Panc1 (cell line): ENCODE data around the gene TNFAIP8L3. TPM values are rescaled to one million over a fixed set of nuclear protein-coding genes. Genes with fewer than 3 reads are reported as not detected.
"Not testable (repeated sequence)": the region's sequence is repeated elsewhere in the genome, so short reads cannot be mapped to it uniquely, and the experiment has no call there.

Experiments
- ATAC-seq: fragments of 200-7000 bp; cut with Tn5 transposase; 2 replicates; pipeline ENCODE4 v1.9.1; 2020; ENCODE audit warnings: mild to moderate bottlenecking, moderate library complexity
- BruUV-seq: library from RNA; stranded (reverse); fragments of 400-500 nt; replicated peaks from 2 replicates; lab custom pipeline; 2021; lab: Mats Ljungman, UMichigan
- CTCF ChIA-PET: fragments of 300-600 bp; sonication (Branson Sonifier 250); formaldehyde crosslinking; loops from one replicate; lab custom pipeline; 2022; ENCODE audit warnings: antibody characterized with exemption; lab: Charles Lee
- POLR2A ChIA-PET: fragments of 300-600 bp; sonication (Branson Sonifier 250); formaldehyde crosslinking; loops from one replicate; lab custom pipeline; 2022; ENCODE audit warnings: antibody characterized with exemption; lab: Charles Lee
- DNase-seq: peaks from one replicate; pipeline ENCODE4 v3.0.0-alpha.2; 2010; ENCODE audit warnings: low read depth, low spot score
- H3K27ac ChIP-seq: 2 replicates; pipeline ENCODE4 v1.5.1; 2011; ENCODE audit warnings: mild to moderate bottlenecking, low read length, inconsistent platforms
- H3K27me3 ChIP-seq: fragments of 200-500 bp; sonication (Bioruptor generic); 2 replicates; pipeline ENCODE4 v1.6.0; 2014; ENCODE audit warnings: low read length, inconsistent platforms; ENCODE audit not compliant: control insufficient read depth, insufficient read depth
- H3K36me3 ChIP-seq: fragments of 200-500 bp; sonication (Bioruptor generic); 2 replicates; pipeline ENCODE4 v1.5.1; 2014; ENCODE audit warnings: inconsistent platforms, mild to moderate bottlenecking, low read length, moderate library complexity; ENCODE audit not compliant: control insufficient read depth, insufficient read depth
- H3K4me1 ChIP-seq: 2 replicates; pipeline ENCODE4 v1.5.1; 2011; ENCODE audit warnings: inconsistent platforms, mild to moderate bottlenecking, low read length, moderate library complexity; ENCODE audit not compliant: control insufficient read depth, insufficient read depth
- H3K4me3 ChIP-seq, 2 experiments: 2 replicates each; pipeline ENCODE4 v1.5.1; 2011 to 2012; ENCODE audit warnings: low read depth in 2 of 2, low read length in 2 of 2, mild to moderate bottlenecking in 2 of 2, inconsistent platforms in 1 of 2, moderate library complexity in 1 of 2
- H3K9me3 ChIP-seq: fragments of 200-500 bp; sonication (Bioruptor generic); 2 replicates; pipeline ENCODE4 v1.5.1; 2014; ENCODE audit warnings: low read depth, mild to moderate bottlenecking, inconsistent platforms, low read length, moderate library complexity; ENCODE audit not compliant: control insufficient read depth, insufficient read depth
- CTCF ChIP-seq: fragments of 450-650 bp; IDR thresholded peaks from 2 replicates; pipeline ENCODE4 v1.5.1; 2017; ENCODE audit warnings: mild to moderate bottlenecking
- POLR2AphosphoS5 ChIP-seq: IDR thresholded peaks from 2 replicates; pipeline ENCODE4 v1.6.1; 2012; ENCODE audit warnings: mild to moderate bottlenecking, low read depth, low read length, moderate library complexity
- REST ChIP-seq, 2 experiments: IDR thresholded peaks; 2 replicates each; pipeline ENCODE4 v1.6.1; 2011 to 2012; ENCODE audit warnings: low read depth in 2 of 2, control low read depth in 1 of 2, low read length in 1 of 2, mild to moderate bottlenecking in 1 of 2, moderate library complexity in 1 of 2; ENCODE audit not compliant: insufficient read depth in 1 of 2
- SIN3A ChIP-seq: IDR thresholded peaks from 2 replicates; pipeline ENCODE4 v1.6.1; 2012; ENCODE audit warnings: low read depth, mild to moderate bottlenecking, low read length, moderate library complexity, borderline replicate concordance; ENCODE audit not compliant: insufficient read depth
- TCF7L2 ChIP-seq: IDR thresholded peaks from 2 replicates; pipeline ENCODE4 v1.6.1; 2011; ENCODE audit warnings: mild to moderate bottlenecking, low read depth, low read length, inconsistent platforms
- in situ Hi-C: cut with HindIII; loops from 2 replicates; pipeline ENCODE4 v1.10.0; 2016; ENCODE audit warnings: low sequenced_read_pairs, low pct_unique_long_range_greater_than_20kb
- intact Hi-C: fragments of 100-400 bp; cut with micrococcal nuclease; formaldehyde crosslinking; loops from one replicate; pipeline ENCODE4 v1.10.0; 2022; ENCODE audit not compliant: unreplicated experiment
- total RNA-seq: library from RNA; stranded (reverse); gene quantifications from one replicate; pipeline ENCODE4 v1.2.1, GENCODE V29; 2021; ENCODE audit not compliant: unreplicated experiment

The TNFAIP8L3 gene
- total RNA-seq, 1 experiment from 2014 or later = 1.0 TPM

- CTCF ChIA-PET = interaction anchor here (0.5 kb wide), 1 partner anchor 32 kb away, joined by 5 read pairs; no protein-coding TSS in a partner anchor
- ATAC-seq = no peak
- in situ Hi-C loops = no loop called here
Observed at GRCh38 chr15:51128701-51129100, 34.0 kb upstream of the TNFAIP8L3 start.

DNA sequence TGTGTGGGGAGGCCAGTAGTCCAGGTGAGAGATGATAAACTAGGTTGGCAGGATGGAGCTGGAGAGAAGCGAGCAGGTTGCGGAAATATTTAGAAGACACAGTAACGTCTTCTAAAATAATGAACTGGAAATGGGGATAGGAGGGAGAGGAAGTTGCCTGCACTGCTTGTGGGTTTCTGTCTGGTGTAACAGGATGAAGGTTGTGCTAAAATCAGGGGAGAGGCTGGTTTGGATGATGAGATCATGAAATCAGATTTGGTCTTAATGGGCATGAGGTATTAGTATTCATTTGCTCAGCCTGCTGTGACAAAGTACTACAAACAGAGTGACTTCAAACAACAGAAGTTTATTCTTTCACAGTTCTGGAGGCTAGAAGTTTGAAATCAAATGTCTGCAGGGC lies 32.1 kb upstream of the TNFAIP8L3 start:
- Histone ChIP-seq H3K9me3 (no peaks in the 10 kb centered on the region; the same call in 1 of the 2 replicates), H3K36me3 (no peaks in the 10 kb centered on the region), H3K27me3 (no peaks in the 10 kb centered on the region), H3K27ac (no peak overlapping the region), H3K4me1 (no peaks in the 10 kb centered on the region), H3K4me3 (no peak overlapping the region)
- in situ Hi-C loops = no loop called here
- TF ChIP-seq REST (IDR thresholded peaks at IDR 0.05; ENCODE audit: insufficient read depth in 1 of 2, low read depth in 2 of 2, low read length in 1 of 2) (no peak), TCF7L2 (no peak), POLR2AphosphoS5 (no peak), SIN3A (no peak), CTCF (no peak)
- ChIA-PET POLR2A (no interaction called here), CTCF (no interaction called here)
- no TSS peak for BruUV-seq
- DNase-seq (no peak), ATAC-seq (no peak)
- intact Hi-C loops = no loop called here

More at GRCh38 chr15:51128701-51129100, 34.0 kb upstream of the TNFAIP8L3 start:
- POLR2A ChIA-PET = no interaction called here
- Histone ChIP-seq H3K27me3 (no peaks in the 10 kb centered on the region), H3K9me3 (no peaks in the 10 kb centered on the region), H3K36me3 (no peaks in the 10 kb centered on the region), H3K27ac (no peak overlapping the region), H3K4me1 (no peaks in the 10 kb centered on the region), H3K4me3 (no peak overlapping the region)
- no peak for DNase-seq
- intact Hi-C loops = no loop called here
- TF ChIP-seq CTCF (no peak), TCF7L2 (no peak), POLR2AphosphoS5 (no peak), SIN3A (no peak), REST (IDR thresholded peaks at IDR 0.05; ENCODE audit: insufficient read depth in 1 of 2, low read depth in 2 of 2, low read length in 1 of 2) (no peak)
- no TSS peak for BruUV-seq

DNA sequence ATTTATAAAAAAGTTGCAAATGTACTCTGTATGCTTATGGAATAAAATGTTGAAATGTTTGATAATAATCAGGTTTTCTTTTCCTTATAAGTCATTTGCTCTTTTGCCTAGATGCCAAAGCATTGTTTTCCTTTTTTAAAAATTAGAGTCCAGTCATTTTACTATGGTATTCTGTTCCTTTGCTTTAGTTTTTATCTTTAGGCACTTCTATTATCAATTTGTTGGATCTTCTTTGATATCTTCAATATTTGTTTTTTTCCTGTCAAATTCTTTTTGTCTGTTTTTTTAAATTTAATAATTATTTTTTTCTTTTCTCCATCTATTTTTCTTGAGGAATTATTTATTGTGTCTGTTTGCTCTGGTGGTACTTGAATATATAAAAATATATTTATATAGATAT lies 28.3 kb upstream of the TNFAIP8L3 start:
- BruUV-seq, DNase-seq, POLR2A ChIA-PET, CTCF ChIA-PET, H3K27ac ChIP-seq, H3K4me3 ChIP-seq, H3K9me3 ChIP-seq, H3K36me3 ChIP-seq, H3K4me1 ChIP-seq, H3K27me3 ChIP-seq, ATAC-seq, in situ Hi-C loops, intact Hi-C loops: not testable (repeated sequence)
